OCI-LY7 (cell line): ENCODE measurements around the gene TP73.

Source experiments
- EZH2phosphoT487 ChIP-seq: fragments of 200-600 bp; sonication (generic); IDR thresholded peaks from 2 replicates; pipeline ENCODE4 v1.6.1; 2018; ENCODE audit warnings: low read depth, borderline replicate concordance, mild to moderate bottlenecking, mixed run types, antibody characterized with exemption, low read length, moderate library complexity, mixed read lengths
- TF ChIP-seq, protein P1 (sequence below): fragments of 200-600 bp; sonication (generic); conservative IDR thresholded peaks from 2 replicates; pipeline ENCODE4 v1.5.1; 2014; ENCODE audit warnings: mild to moderate bottlenecking, antibody characterized with exemption, low read length, moderate library complexity, mixed read lengths

DNA sequence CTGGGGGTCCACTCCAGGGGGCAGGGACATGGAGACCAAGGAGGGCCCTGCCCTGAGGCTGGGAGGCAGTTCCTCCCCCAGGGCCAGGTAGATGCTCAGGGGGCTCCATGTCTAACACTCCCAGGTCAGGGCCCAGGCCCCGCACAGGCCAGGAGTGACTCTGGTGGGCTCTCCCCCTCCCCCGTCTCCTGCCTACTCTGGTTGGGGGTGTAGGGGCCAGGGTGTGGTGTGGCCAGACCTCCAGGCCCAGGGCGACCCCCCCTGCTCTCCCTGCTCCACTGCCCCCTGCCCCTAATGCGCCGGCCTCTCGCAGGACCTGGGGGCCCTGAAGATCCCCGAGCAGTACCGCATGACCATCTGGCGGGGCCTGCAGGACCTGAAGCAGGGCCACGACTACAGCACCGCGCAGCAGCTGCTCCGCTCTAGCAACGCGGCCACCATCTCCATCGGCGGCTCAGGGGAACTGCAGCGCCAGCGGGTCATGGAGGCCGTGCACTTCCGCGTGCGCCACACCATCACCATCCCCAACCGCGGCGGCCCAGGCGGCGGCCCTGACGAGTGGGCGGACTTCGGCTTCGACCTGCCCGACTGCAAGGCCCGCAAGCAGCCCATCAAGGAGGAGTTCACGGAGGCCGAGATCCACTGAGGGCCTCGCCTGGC is 80.2 kb downstream of the TP73 start:
- TF ChIP-seq EZH2phosphoT487, result no peak
- TF ChIP-seq, protein P1, sequence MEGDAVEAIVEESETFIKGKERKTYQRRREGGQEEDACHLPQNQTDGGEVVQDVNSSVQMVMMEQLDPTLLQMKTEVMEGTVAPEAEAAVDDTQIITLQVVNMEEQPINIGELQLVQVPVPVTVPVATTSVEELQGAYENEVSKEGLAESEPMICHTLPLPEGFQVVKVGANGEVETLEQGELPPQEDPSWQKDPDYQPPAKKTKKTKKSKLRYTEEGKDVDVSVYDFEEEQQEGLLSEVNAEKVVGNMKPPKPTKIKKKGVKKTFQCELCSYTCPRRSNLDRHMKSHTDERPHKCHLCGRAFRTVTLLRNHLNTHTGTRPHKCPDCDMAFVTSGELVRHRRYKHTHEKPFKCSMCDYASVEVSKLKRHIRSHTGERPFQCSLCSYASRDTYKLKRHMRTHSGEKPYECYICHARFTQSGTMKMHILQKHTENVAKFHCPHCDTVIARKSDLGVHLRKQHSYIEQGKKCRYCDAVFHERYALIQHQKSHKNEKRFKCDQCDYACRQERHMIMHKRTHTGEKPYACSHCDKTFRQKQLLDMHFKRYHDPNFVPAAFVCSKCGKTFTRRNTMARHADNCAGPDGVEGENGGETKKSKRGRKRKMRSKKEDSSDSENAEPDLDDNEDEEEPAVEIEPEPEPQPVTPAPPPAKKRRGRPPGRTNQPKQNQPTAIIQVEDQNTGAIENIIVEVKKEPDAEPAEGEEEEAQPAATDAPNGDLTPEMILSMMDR, result no peak
